HCT116 (cell line): ENCODE measurements around the gene TRIM77. TPM values are rescaled to one million over a fixed set of nuclear protein-coding genes. Genes with fewer than 3 reads are reported as not detected.
"Not testable (repeated sequence)": the region's sequence is repeated elsewhere in the genome, so short reads cannot be mapped to it uniquely, and the experiment has no call there.

Experiments used
- ATAC-seq: fragments of 200-7000 bp; cut with Tn5 transposase; 2 replicates; pipeline ENCODE4 v1.9.1; 2020; ENCODE audit warnings: mild to moderate bottlenecking, moderate library complexity
- BruUV-seq: library from RNA; stranded (reverse); fragments of 400-500 nt; replicated peaks from 2 replicates; lab custom pipeline; 2021; lab: Mats Ljungman, UMichigan
- CTCF ChIA-PET: fragments of 300-600 bp; sonication (Branson Sonifier 250); formaldehyde crosslinking; loops from one replicate; lab custom pipeline; 2021; ENCODE audit warnings: antibody characterized with exemption; lab: Charles Lee
- POLR2A ChIA-PET: fragments of 300-600, 350-600 bp; sonication (Branson Sonifier 250); formaldehyde crosslinking; loops from one replicate; lab custom pipeline; 2021; ENCODE audit warnings: antibody characterized with exemption; lab: Charles Lee
- RAD21 ChIA-PET, 2 experiments: fragments of 300-600 bp; sonication (Branson Sonifier 250); formaldehyde crosslinking; loops; one replicate each; lab custom pipeline; 2023; ENCODE audit warnings: low total read pairs in 2 of 2; ENCODE audit not compliant: uncharacterized antibody in 2 of 2, unreplicated experiment in 2 of 2, low non-redundant PET in 1 of 2; lab: Charles Lee
- DNase-seq: peaks from one replicate; pipeline ENCODE4 v3.0.0-alpha.2; 2010; ENCODE audit warnings: low read depth, low spot score
- H2AFZ ChIP-seq: fragments of 200-600 bp; shearing (Covaris generic), sonication (generic); 2 replicates; pipeline ENCODE4 v1.6.1; 2017; ENCODE audit warnings: low read depth, mixed run types, mixed read lengths, antibody characterized with exemption, low read length; ENCODE audit not compliant: poor library complexity, severe bottlenecking
- H3K27ac ChIP-seq: 2 replicates; pipeline ENCODE4 v1.5.1; 2012; ENCODE audit warnings: low read depth, low read length
- H3K27me3 ChIP-seq: fragments of 200-600 bp; sonication (generic); 2 replicates; pipeline ENCODE4 v1.6.1; 2016; ENCODE audit warnings: mixed run types, low read length, mixed read lengths; ENCODE audit not compliant: insufficient read depth
- H3K36me3 ChIP-seq, 2 experiments: fragments of 200-500 bp in 1 of 2; fragments of 200-600 bp in 1 of 2; sonication (Bioruptor generic) in 1 of 2; sonication (generic) in 1 of 2; 2 replicates each; pipeline versions ENCODE4 v1.5.1 to v1.6.1; 2014 to 2016; ENCODE audit warnings: low read length in 2 of 2, inconsistent platforms in 1 of 2, mixed read lengths in 1 of 2, mixed run types in 1 of 2; ENCODE audit not compliant: insufficient read depth in 2 of 2, control insufficient read depth in 1 of 2
- H3K4me1 ChIP-seq, 2 experiments: fragments of 200-600 bp in 1 of 2; sonication (generic) in 1 of 2; 2 replicates each; pipeline versions ENCODE4 v1.5.1 to v1.6.1; 2012 to 2017; ENCODE audit warnings: low read length in 2 of 2, inconsistent platforms in 1 of 2, mild to moderate bottlenecking in 1 of 2, mixed read lengths in 1 of 2, mixed run types in 1 of 2, moderate library complexity in 1 of 2; ENCODE audit not compliant: insufficient read depth in 2 of 2, control insufficient read depth in 1 of 2
- H3K4me2 ChIP-seq: fragments of 200-600 bp; sonication (generic); 2 replicates; pipeline ENCODE4 v1.6.1; 2017; ENCODE audit warnings: mixed run types, low read length, mixed read lengths
- H3K4me3 ChIP-seq, 2 experiments: fragments of 200-600 bp in 1 of 2; sonication (generic) in 1 of 2; replicated peaks in 1 of 2; 2 replicates each; pipeline ENCODE4 v1.5.1; 2011 to 2016; ENCODE audit warnings: low read length in 2 of 2, control low read depth in 1 of 2, low read depth in 1 of 2, mild to moderate bottlenecking in 1 of 2, mixed read lengths in 1 of 2, mixed run types in 1 of 2
- H3K79me2 ChIP-seq: fragments of 200-600 bp; sonication (generic); 2 replicates; pipeline ENCODE4 v1.6.1; 2017; ENCODE audit warnings: mild to moderate bottlenecking, mixed run types, low read length, moderate library complexity, mixed read lengths; ENCODE audit not compliant: insufficient read depth
- H3K9ac ChIP-seq: fragments of 200-600 bp; sonication (generic); 2 replicates; pipeline ENCODE4 v1.6.1; 2016; ENCODE audit warnings: low read length, mixed read lengths
- H3K9me2 ChIP-seq: fragments of 200-600 bp; sonication (generic), shearing (Covaris generic); 2 replicates; pipeline ENCODE4 v1.6.1; 2017; ENCODE audit warnings: mixed run types, mild to moderate bottlenecking, moderate library complexity; ENCODE audit not compliant: insufficient read depth
- H3K9me3 ChIP-seq, 2 experiments: fragments of 200-500 bp in 1 of 2; fragments of 200-600 bp in 1 of 2; sonication (Bioruptor generic) in 1 of 2; sonication (generic) in 1 of 2; 2 replicates each; pipeline ENCODE4 v1.6.1; 2014 to 2017; ENCODE audit warnings: low read length in 2 of 2, mixed read lengths in 2 of 2, inconsistent platforms in 1 of 2, low read depth in 1 of 2, mild to moderate bottlenecking in 1 of 2, mixed run types in 1 of 2, moderate library complexity in 1 of 2; ENCODE audit not compliant: control insufficient read depth in 1 of 2, insufficient read depth in 1 of 2
- H4K20me1 ChIP-seq: fragments of 200-600 bp; sonication (generic), shearing (Covaris generic); 2 replicates; pipeline ENCODE4 v1.6.1; 2017; ENCODE audit warnings: mixed run types, mild to moderate bottlenecking, moderate library complexity; ENCODE audit not compliant: insufficient read depth
- ATF3 ChIP-seq: IDR thresholded peaks from 2 replicates; pipeline ENCODE4 v1.6.1; 2012
- CBX3 ChIP-seq: IDR thresholded peaks from 2 replicates; pipeline ENCODE4 v1.6.1; 2012; ENCODE audit warnings: low read depth
- EGR1 ChIP-seq: IDR thresholded peaks from 2 replicates; pipeline ENCODE4 v1.6.1; 2012; ENCODE audit warnings: low read depth
- EZH2 ChIP-seq: fragments of 200-600 bp; sonication (generic); IDR thresholded peaks from 2 replicates; pipeline ENCODE4 v1.6.1; 2017; ENCODE audit warnings: antibody characterized with exemption, mixed run types
- EZH2phosphoT487 ChIP-seq: fragments of 200-600 bp; IDR thresholded peaks from 2 replicates; pipeline ENCODE4 v1.6.1; 2018; ENCODE audit warnings: antibody characterized with exemption, borderline replicate concordance
- JUND ChIP-seq: IDR thresholded peaks from 2 replicates; pipeline ENCODE4 v1.6.1; 2012
- RAD21 ChIP-seq: IDR thresholded peaks from 2 replicates; pipeline ENCODE4 v1.6.1; 2012; ENCODE audit warnings: low read depth, mild to moderate bottlenecking
- SIN3A ChIP-seq: IDR thresholded peaks from 2 replicates; pipeline ENCODE4 v1.6.1; 2012; ENCODE audit warnings: low read depth
- intact Hi-C: fragments of 100-400 bp; cut with micrococcal nuclease; formaldehyde crosslinking; loops from 2 replicates; pipeline ENCODE4 v1.10.0; 2022
- total RNA-seq: library from RNA; stranded (reverse); gene quantifications from one replicate; pipeline ENCODE4 v1.2.1, GENCODE V29; 2021; ENCODE audit not compliant: unreplicated experiment

TRIM77 gene
- total RNA-seq, 1 experiment from 2014 or later, result not detected

- TF ChIP-seq RAD21 (no peak), ATF3 (no peak), JUND (no peak), EGR1 (no peak), EZH2 (no peak), CBX3 (no peak), EZH2phosphoT487 (no peak), SIN3A (no peak)
Observed at GRCh38 chr11:89737116-89737515, 27.0 kb downstream of the TRIM77 start (continued).

- CTCF ChIA-PET, H3K36me3 ChIP-seq, H3K4me3 ChIP-seq, intact Hi-C loops, H4K20me1 ChIP-seq, RAD21 ChIA-PET, H3K9ac ChIP-seq, BruUV-seq, H3K79me2 ChIP-seq, H3K4me2 ChIP-seq, H2AFZ ChIP-seq, H3K27ac ChIP-seq, POLR2A ChIA-PET, H3K27me3 ChIP-seq, ATAC-seq, DNase-seq, H3K9me3 ChIP-seq, H3K4me1 ChIP-seq, H3K9me2 ChIP-seq: not testable (repeated sequence)
Observed at GRCh38 chr11:89741406-89741805, 31.3 kb downstream of the TRIM77 start.

- H3K9me2 ChIP-seq, H3K27ac ChIP-seq, RAD21 ChIA-PET, intact Hi-C loops, H3K79me2 ChIP-seq, H3K4me3 ChIP-seq, H3K9me3 ChIP-seq, CTCF ChIA-PET, DNase-seq, H4K20me1 ChIP-seq, BruUV-seq, H3K27me3 ChIP-seq, H3K9ac ChIP-seq, H3K36me3 ChIP-seq, H3K4me1 ChIP-seq, ATAC-seq, H2AFZ ChIP-seq, POLR2A ChIA-PET, H3K4me2 ChIP-seq: not testable (repeated sequence)
Observed at GRCh38 chr11:89744158-89744557, 34.1 kb downstream of the TRIM77 start.

- DNase-seq, H3K79me2 ChIP-seq, RAD21 ChIA-PET, H3K9me2 ChIP-seq, H3K27me3 ChIP-seq, H3K36me3 ChIP-seq, H2AFZ ChIP-seq, H3K9ac ChIP-seq, H3K27ac ChIP-seq, H3K4me3 ChIP-seq, POLR2A ChIA-PET, H3K4me1 ChIP-seq, BruUV-seq, H4K20me1 ChIP-seq, intact Hi-C loops, CTCF ChIA-PET, H3K9me3 ChIP-seq, H3K4me2 ChIP-seq, ATAC-seq: not testable (repeated sequence)
Observed at GRCh38 chr11:89750822-89751221, 40.7 kb downstream of the TRIM77 start.
